HCT116 (cell line): ENCODE data around the gene GRB10. TPM values are rescaled to one million over a fixed set of nuclear protein-coding genes. Genes with fewer than 3 reads are reported as not detected.

Experiments used
- ATAC-seq: fragments of 200-7000 bp; cut with Tn5 transposase; 2 replicates; pipeline ENCODE4 v1.9.1; 2020; ENCODE audit warnings: mild to moderate bottlenecking, moderate library complexity
- BruUV-seq: library from RNA; stranded (reverse); fragments of 400-500 nt; replicated peaks from 2 replicates; lab custom pipeline; 2021; lab: Mats Ljungman, UMichigan
- CTCF ChIA-PET: fragments of 300-600 bp; sonication (Branson Sonifier 250); formaldehyde crosslinking; loops from one replicate; lab custom pipeline; 2021; ENCODE audit warnings: antibody characterized with exemption; lab: Charles Lee
- POLR2A ChIA-PET: fragments of 300-600, 350-600 bp; sonication (Branson Sonifier 250); formaldehyde crosslinking; loops from one replicate; lab custom pipeline; 2021; ENCODE audit warnings: antibody characterized with exemption; lab: Charles Lee
- RAD21 ChIA-PET, 2 experiments: fragments of 300-600 bp; sonication (Branson Sonifier 250); formaldehyde crosslinking; loops; one replicate each; lab custom pipeline; 2023; ENCODE audit warnings: low total read pairs in 2 of 2; ENCODE audit not compliant: uncharacterized antibody in 2 of 2, unreplicated experiment in 2 of 2, low non-redundant PET in 1 of 2; lab: Charles Lee
- DNase-seq: peaks from one replicate; pipeline ENCODE4 v3.0.0-alpha.2; 2010; ENCODE audit warnings: low read depth, low spot score
- H2AFZ ChIP-seq: fragments of 200-600 bp; shearing (Covaris generic), sonication (generic); 2 replicates; pipeline ENCODE4 v1.6.1; 2017; ENCODE audit warnings: low read depth, mixed run types, mixed read lengths, antibody characterized with exemption, low read length; ENCODE audit not compliant: poor library complexity, severe bottlenecking
- H3K27ac ChIP-seq: 2 replicates; pipeline ENCODE4 v1.5.1; 2012; ENCODE audit warnings: low read depth, low read length
- H3K27me3 ChIP-seq: fragments of 200-600 bp; sonication (generic); 2 replicates; pipeline ENCODE4 v1.6.1; 2016; ENCODE audit warnings: mixed run types, low read length, mixed read lengths; ENCODE audit not compliant: insufficient read depth
- H3K36me3 ChIP-seq, 2 experiments: fragments of 200-500 bp in 1 of 2; fragments of 200-600 bp in 1 of 2; sonication (Bioruptor generic) in 1 of 2; sonication (generic) in 1 of 2; 2 replicates each; pipeline versions ENCODE4 v1.5.1 to v1.6.1; 2014 to 2016; ENCODE audit warnings: low read length in 2 of 2, inconsistent platforms in 1 of 2, mixed read lengths in 1 of 2, mixed run types in 1 of 2; ENCODE audit not compliant: insufficient read depth in 2 of 2, control insufficient read depth in 1 of 2
- H3K4me1 ChIP-seq, 2 experiments: fragments of 200-600 bp in 1 of 2; sonication (generic) in 1 of 2; 2 replicates each; pipeline versions ENCODE4 v1.5.1 to v1.6.1; 2012 to 2017; ENCODE audit warnings: low read length in 2 of 2, inconsistent platforms in 1 of 2, mild to moderate bottlenecking in 1 of 2, mixed read lengths in 1 of 2, mixed run types in 1 of 2, moderate library complexity in 1 of 2; ENCODE audit not compliant: insufficient read depth in 2 of 2, control insufficient read depth in 1 of 2
- H3K4me2 ChIP-seq: fragments of 200-600 bp; sonication (generic); 2 replicates; pipeline ENCODE4 v1.6.1; 2017; ENCODE audit warnings: mixed run types, low read length, mixed read lengths
- H3K4me3 ChIP-seq, 2 experiments: fragments of 200-600 bp in 1 of 2; sonication (generic) in 1 of 2; replicated peaks in 1 of 2; 2 replicates each; pipeline ENCODE4 v1.5.1; 2011 to 2016; ENCODE audit warnings: low read length in 2 of 2, control low read depth in 1 of 2, low read depth in 1 of 2, mild to moderate bottlenecking in 1 of 2, mixed read lengths in 1 of 2, mixed run types in 1 of 2
- H3K79me2 ChIP-seq: fragments of 200-600 bp; sonication (generic); 2 replicates; pipeline ENCODE4 v1.6.1; 2017; ENCODE audit warnings: mild to moderate bottlenecking, mixed run types, low read length, moderate library complexity, mixed read lengths; ENCODE audit not compliant: insufficient read depth
- H3K9ac ChIP-seq: fragments of 200-600 bp; sonication (generic); 2 replicates; pipeline ENCODE4 v1.6.1; 2016; ENCODE audit warnings: low read length, mixed read lengths
- H3K9me2 ChIP-seq: fragments of 200-600 bp; sonication (generic), shearing (Covaris generic); 2 replicates; pipeline ENCODE4 v1.6.1; 2017; ENCODE audit warnings: mixed run types, mild to moderate bottlenecking, moderate library complexity; ENCODE audit not compliant: insufficient read depth
- H3K9me3 ChIP-seq, 2 experiments: fragments of 200-500 bp in 1 of 2; fragments of 200-600 bp in 1 of 2; sonication (Bioruptor generic) in 1 of 2; sonication (generic) in 1 of 2; 2 replicates each; pipeline ENCODE4 v1.6.1; 2014 to 2017; ENCODE audit warnings: low read length in 2 of 2, mixed read lengths in 2 of 2, inconsistent platforms in 1 of 2, low read depth in 1 of 2, mild to moderate bottlenecking in 1 of 2, mixed run types in 1 of 2, moderate library complexity in 1 of 2; ENCODE audit not compliant: control insufficient read depth in 1 of 2, insufficient read depth in 1 of 2
- H4K20me1 ChIP-seq: fragments of 200-600 bp; sonication (generic), shearing (Covaris generic); 2 replicates; pipeline ENCODE4 v1.6.1; 2017; ENCODE audit warnings: mixed run types, mild to moderate bottlenecking, moderate library complexity; ENCODE audit not compliant: insufficient read depth
- CBX3 ChIP-seq: IDR thresholded peaks from 2 replicates; pipeline ENCODE4 v1.6.1; 2012; ENCODE audit warnings: low read depth
- CEBPB ChIP-seq: IDR thresholded peaks from 2 replicates; pipeline ENCODE4 v1.6.1; 2012; ENCODE audit warnings: low read depth
- CTCF ChIP-seq, 3 experiments: fragments of 200-600 bp in 1 of 3; sonication (generic) in 1 of 3; IDR thresholded peaks in 2 of 3; conservative IDR thresholded peaks in 1 of 3; 2 replicates each; pipeline ENCODE4 v1.5.1; 2012 to 2017; ENCODE audit warnings: low read depth in 2 of 3, low read length in 2 of 3, antibody characterized with exemption in 1 of 3, borderline replicate concordance in 1 of 3, control low read depth in 1 of 3, mild to moderate bottlenecking in 1 of 3, mixed read lengths in 1 of 3, mixed run types in 1 of 3, moderate library complexity in 1 of 3; ENCODE audit not compliant: insufficient read depth in 1 of 3
- EZH2phosphoT487 ChIP-seq: fragments of 200-600 bp; IDR thresholded peaks from 2 replicates; pipeline ENCODE4 v1.6.1; 2018; ENCODE audit warnings: antibody characterized with exemption, borderline replicate concordance
- FOSL1 ChIP-seq: IDR thresholded peaks from 2 replicates; pipeline ENCODE4 v1.6.1; 2012; ENCODE audit warnings: low read depth
- SIN3A ChIP-seq: IDR thresholded peaks from 2 replicates; pipeline ENCODE4 v1.6.1; 2012; ENCODE audit warnings: low read depth
- SP1 ChIP-seq: IDR thresholded peaks from 2 replicates; pipeline ENCODE4 v1.6.1; 2012; ENCODE audit warnings: low read depth
- TCF7L2 ChIP-seq: IDR thresholded peaks from 2 replicates; pipeline ENCODE4 v1.7.0; 2011; ENCODE audit warnings: borderline replicate concordance, inconsistent platforms; ENCODE audit not compliant: insufficient read depth, insufficient read length; ENCODE audit errors: extremely low read depth
- ZBTB33 ChIP-seq: IDR thresholded peaks from 2 replicates; pipeline ENCODE4 v1.6.1; 2011; ENCODE audit warnings: mild to moderate bottlenecking, low read length, moderate library complexity; ENCODE audit not compliant: insufficient replicate concordance; ENCODE audit errors: extremely low read depth
- intact Hi-C: fragments of 100-400 bp; cut with micrococcal nuclease; formaldehyde crosslinking; loops from 2 replicates; pipeline ENCODE4 v1.10.0; 2022
- total RNA-seq: library from RNA; stranded (reverse); gene quantifications from one replicate; pipeline ENCODE4 v1.2.1, GENCODE V29; 2021; ENCODE audit not compliant: unreplicated experiment
- TF ChIP-seq, protein P1 (sequence below): IDR thresholded peaks from 2 replicates; pipeline ENCODE4 v1.6.1; 2012

The GRB10 gene
- total RNA-seq, 1 experiment from 2014 or later, result 37.3 TPM

- Histone ChIP-seq H3K27ac (no peak overlapping the region), H3K27me3 (no peaks in the 10 kb centered on the region), H3K9me3 (no peaks in the 10 kb centered on the region), H4K20me1 (no peaks in the 10 kb centered on the region), H3K9ac (no peak overlapping the region), H3K4me3 (no peak overlapping the region), H3K9me2 (no peaks in the 10 kb centered on the region), H3K4me2 (no peak overlapping the region), H2AFZ (no peak overlapping the region), H3K79me2 (no peaks in the 10 kb centered on the region), H3K4me1 (no peaks in the 10 kb centered on the region), H3K36me3 (no peaks in the 10 kb centered on the region)
- TF ChIP-seq, protein P1, sequence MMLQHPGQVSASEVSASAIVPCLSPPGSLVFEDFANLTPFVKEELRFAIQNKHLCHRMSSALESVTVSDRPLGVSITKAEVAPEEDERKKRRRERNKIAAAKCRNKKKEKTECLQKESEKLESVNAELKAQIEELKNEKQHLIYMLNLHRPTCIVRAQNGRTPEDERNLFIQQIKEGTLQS, result no peak
- TF ChIP-seq ZBTB33 (no peak), FOSL1 (no peak), CTCF (IDR thresholded peaks at IDR 0.05 in 2 of 3, conservative IDR thresholded peaks at IDR 0.05 in 1 of 3; ENCODE audit: borderline replicate concordance in 1 of 3, insufficient read depth in 1 of 3, low read depth in 2 of 3, low read length in 2 of 3) (no peak), CEBPB (no peak), SP1 (no peak), TCF7L2 (no peak), CBX3 (no peak), EZH2phosphoT487 (no peak), SIN3A (no peak)
- intact Hi-C loops, result no loop called here
- ChIA-PET RAD21 (no interaction called here), POLR2A (no interaction called here), CTCF (no interaction called here)
- ATAC-seq (no peak), DNase-seq (no peak)
- no TSS peak for BruUV-seq
These were observed 142.4 kb downstream of the GRB10 start for GRCh38 chr7:50640256-50640655.
